Activated naive CD4-positive, alpha-beta T cell treated with anti-CD3 and anti-CD28 coated beads, Interleukin-2, amount 50 U/mL, for 72 hours (primary cell): ENCODE results near the gene KRT36. TPM values are rescaled to one million over a fixed set of nuclear protein-coding genes. Genes with fewer than 3 reads are reported as not detected.

ENCODE experiments used
- ATAC-seq, 2 donors: fragments of 150-1000 bp; cut with Tn5 transposase; 2 replicates each; pipeline ENCODE4 v1.10.0; 2021; ENCODE audit warnings: mild to moderate bottlenecking in 2 of 2, moderate library complexity in 2 of 2
- DNase-seq, 2 donors: peaks; one replicate each; pipeline ENCODE4 v3.0.0; 2021 to 2022; ENCODE audit warnings: low spot score in 2 of 2
- H3K27ac Mint-ChIP-seq, 2 donors: one replicate each; pipeline ENCODE4 v1.8.0; 2022; ENCODE audit warnings: mild to moderate bottlenecking in 2 of 2, mixed read lengths in 2 of 2
- H3K36me3 Mint-ChIP-seq, 2 donors: one replicate each; pipeline ENCODE4 v1.8.0; 2022; ENCODE audit warnings: mixed read lengths in 2 of 2
- H3K9me3 Mint-ChIP-seq, 2 donors: one replicate each; pipeline ENCODE4 v1.8.0; 2022; ENCODE audit warnings: mixed read lengths in 2 of 2
- total RNA-seq, 2 donors: library from RNA; stranded (reverse); gene quantifications; one replicate each; pipeline ENCODE4 v1.2.3, GENCODE V29; 2022

KRT36 gene
- total RNA-seq, 2 donors from 2014 or later = not detected

DNA sequence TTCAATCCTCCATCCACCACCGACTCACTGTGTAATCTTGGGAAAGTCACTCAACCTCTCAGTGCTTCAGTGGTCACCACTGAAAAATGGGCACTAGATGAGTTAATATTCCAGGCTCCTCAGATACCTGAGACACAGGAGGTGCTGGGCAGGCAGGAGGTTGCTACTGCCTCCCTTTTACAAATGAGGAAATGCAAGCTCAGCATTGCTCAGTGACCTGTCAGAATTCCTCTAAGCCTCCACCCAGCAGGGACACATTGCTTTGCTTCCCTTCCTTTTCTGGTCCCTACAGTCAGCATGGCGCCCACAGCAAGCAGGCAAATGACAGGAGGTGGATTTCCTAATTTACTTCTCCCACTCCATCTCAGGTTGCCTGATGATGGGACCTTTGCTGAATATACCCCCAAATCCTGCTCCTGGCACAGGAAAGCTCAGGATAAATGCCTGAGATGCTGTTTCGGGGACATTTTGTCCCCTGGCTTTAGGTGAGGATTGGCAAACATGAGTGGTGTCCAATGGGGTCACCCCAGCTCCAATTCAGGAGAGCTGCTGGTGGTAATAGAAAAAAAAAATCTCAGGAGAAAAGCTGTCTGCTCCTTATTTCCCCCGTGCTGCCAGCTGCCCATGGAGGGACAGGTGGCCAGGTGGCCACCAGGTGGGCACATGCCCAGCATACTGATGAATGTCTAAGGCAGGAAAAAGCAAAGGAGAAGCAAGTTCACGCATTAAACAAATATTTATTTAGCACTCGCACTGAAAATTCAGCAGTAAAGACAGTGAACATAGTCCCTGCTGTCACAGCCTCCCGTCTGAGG is 20.7 kb upstream of the KRT36 start:
- no peaks in the 10 kb centered on the region for H3K9me3 Mint-ChIP-seq
- DNase-seq (no peak), ATAC-seq (no peak)
- H3K27ac Mint-ChIP-seq = no peak overlapping the region
- no peaks in the 10 kb centered on the region for H3K36me3 Mint-ChIP-seq

DNA sequence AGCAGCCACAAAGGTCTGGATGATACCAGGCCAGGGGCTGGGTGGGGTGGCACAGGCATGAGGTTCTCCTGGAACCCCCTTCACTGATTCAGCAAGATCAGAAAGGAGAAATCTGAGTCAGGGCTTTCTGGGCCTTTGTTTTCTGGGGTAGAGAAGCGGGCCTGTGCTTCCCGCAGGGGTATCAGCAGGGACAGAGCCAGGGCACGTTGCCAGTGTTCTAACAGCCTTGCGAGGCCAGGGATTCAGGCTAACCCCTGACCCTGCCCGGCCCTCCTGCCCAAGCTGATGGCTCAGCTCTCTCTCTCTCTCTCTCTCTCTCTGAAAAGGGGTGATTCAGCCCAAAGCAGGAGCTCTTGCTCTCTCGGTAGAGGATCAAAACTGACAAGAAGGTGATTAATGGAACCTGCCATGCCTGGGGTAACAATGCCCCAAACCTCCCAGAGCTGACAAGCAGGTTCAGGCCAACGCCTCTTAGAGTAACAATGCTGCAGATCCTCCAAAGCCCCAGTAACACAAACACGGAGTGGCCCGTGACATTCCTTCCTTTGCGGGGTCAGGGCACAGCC is 17.7 kb upstream of the KRT36 start:
- no peak for DNase-seq
- no peak overlapping the region for H3K27ac Mint-ChIP-seq
- H3K9me3 Mint-ChIP-seq = no peaks in the 10 kb centered on the region
- no peak for ATAC-seq
- no peaks in the 10 kb centered on the region for H3K36me3 Mint-ChIP-seq

DNA sequence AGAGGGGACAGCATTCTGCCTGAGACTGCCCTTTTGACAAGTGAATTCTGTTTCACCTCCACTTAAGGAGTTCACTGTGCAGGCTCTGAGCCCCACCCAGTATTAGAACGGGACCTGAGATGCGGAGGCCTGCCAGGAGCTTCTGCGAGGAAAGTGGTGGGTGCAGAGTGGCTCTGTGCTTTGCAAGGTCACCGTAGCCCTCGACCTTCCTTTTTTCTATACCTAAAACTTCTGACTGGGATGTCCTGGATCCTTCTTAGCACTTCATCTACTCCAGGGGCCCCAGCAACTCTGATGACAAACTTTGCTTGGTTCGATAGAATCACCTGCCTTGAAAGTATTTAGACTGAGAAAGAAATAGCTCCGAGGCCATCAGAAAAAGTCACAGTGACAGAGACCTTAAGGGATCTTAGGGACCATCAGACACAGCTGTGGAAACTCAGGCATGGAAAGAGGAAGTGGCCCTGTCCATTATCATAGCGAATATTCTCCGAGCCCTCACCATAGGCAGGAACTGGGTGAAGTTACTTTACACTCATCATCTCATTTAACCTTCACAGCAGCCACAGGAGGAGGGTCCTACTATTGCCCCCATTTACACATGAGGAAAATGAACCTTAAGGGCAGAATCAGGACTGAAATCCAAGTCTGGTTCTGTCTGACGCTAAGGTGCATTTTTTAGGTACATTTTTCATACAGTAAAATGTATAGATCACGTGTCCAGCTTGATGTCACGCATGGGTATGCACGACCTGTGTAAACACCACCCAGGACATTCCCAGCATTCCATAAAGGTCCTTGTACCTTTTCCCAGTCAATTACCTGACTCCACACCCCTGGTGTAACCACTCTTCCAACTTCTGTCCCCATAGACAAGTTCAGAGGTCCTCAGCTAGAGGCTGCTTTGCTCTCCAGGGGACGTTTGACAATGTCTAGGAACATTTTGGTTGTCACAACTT is 16.4 kb upstream of the KRT36 start:
- Mint-ChIP-seq H3K27ac (no peak overlapping the region), H3K9me3 (no peaks in the 10 kb centered on the region), H3K36me3 (no peaks in the 10 kb centered on the region)
- no peak for DNase-seq
- ATAC-seq = no peak

DNA sequence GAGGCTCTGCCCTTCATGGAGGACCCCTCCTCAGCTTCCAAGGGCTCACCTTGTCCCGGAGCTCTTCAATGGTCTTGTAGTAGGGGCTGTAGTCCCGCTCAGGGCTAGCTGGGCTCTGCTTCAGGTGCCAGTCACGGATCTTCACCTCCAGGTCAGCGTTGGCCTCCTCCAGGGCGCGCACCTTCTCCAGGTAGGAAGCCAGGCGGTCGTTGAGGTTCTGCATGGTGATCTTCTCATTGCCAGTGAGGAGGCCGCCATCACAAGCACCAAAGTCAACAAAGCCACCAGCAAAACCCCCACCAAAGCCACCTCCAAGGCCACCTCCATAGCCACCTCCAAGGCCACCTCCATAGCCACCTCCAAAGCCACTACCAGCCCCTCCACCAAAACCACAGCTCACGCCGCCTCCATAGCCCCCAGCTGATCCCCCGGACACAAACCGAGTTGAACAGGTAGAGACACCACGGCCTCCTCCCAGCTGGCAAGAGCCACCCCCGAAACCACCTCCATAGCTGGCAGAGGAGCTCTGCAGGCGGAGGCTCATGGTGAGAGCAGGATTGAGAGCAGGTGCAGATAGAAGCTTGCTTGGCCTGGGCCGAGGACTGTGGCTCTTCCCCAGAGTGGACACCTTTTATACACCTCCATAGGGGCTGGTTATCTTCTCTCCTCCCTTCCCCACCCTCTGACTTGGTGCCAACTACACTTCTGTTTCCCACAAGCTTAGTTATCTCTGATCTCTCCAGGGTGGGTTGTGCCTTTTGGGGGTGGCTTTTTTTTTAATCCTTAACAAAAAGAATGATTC is 15.5 kb upstream of the KRT36 start, which contains the start of gene KRT13:
TSS of gene KRT13 (minus strand) at position 606 of the 802 bp plus-strand sequence. CDS start at position 544, 62 bp downstream.
- DNase-seq (no peak), ATAC-seq (no peak)
- Mint-ChIP-seq H3K36me3 (no peaks in the 10 kb centered on the region), H3K9me3 (no peaks in the 10 kb centered on the region), H3K27ac (no peak within 1 kb of the TSS)

DNA sequence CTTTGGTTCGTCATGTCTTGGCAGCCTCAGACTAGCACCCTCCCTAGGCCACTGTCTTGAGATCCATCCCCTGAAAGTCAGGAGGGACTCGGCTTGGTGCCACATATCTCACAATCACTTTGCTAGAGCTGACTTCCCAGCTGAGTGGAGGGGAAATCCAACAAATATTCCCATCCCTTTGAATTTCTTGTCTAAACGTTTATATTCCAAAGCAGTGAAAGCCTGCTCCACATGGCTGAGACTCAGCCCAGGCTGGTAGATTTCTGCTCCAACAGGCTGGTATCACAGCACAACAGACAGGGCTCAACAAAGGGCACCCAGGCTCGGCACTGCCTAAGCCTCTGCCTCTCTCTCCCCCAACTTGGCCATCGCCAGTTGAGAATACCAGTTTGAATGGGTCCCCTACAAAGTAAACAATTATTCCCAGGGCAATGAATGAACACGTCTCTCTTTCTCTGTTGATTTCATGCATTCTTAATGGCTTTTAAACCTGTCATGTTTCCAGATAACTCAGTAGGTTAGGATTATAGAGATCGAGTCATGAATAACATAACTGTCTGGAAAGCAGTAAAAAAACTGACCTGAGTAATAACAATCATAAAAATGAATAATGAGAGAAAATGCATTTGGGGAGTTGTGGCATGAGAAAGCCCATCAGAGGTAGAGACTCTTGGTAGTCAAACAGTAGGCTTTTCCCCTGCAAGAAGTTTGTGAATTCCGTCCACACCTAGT is 14.7 kb upstream of the KRT36 start:
- no peak for DNase-seq
- ATAC-seq = no peak
- no peaks in the 10 kb centered on the region for H3K9me3 Mint-ChIP-seq
- H3K27ac Mint-ChIP-seq = no peak overlapping the region
- no peaks in the 10 kb centered on the region for H3K36me3 Mint-ChIP-seq

DNA sequence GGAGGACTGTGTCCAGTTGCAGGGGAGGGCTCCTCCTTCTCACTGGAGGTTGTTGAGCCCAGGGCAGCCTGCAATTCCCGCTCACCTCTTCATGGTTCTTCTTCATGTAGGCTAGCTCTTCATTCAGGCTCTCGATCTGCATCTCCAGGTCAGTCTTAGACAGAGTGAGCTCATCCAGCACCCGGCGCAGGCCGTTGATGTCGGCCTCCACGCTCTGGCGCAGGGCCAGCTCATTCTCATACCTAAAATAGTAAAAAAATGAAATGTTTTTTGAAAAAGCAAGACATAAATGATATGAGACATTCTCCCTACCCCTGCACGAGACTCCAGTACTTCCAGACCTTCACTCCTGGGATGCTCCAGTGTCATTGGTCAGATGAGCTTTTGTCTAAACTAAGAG is 13.5 kb upstream of the KRT36 start:
- no peak overlapping the region for H3K27ac Mint-ChIP-seq
- H3K9me3 Mint-ChIP-seq = no peaks in the 10 kb centered on the region
- no peaks in the 10 kb centered on the region for H3K36me3 Mint-ChIP-seq
- ATAC-seq = no peak
- DNase-seq = no peak

DNA sequence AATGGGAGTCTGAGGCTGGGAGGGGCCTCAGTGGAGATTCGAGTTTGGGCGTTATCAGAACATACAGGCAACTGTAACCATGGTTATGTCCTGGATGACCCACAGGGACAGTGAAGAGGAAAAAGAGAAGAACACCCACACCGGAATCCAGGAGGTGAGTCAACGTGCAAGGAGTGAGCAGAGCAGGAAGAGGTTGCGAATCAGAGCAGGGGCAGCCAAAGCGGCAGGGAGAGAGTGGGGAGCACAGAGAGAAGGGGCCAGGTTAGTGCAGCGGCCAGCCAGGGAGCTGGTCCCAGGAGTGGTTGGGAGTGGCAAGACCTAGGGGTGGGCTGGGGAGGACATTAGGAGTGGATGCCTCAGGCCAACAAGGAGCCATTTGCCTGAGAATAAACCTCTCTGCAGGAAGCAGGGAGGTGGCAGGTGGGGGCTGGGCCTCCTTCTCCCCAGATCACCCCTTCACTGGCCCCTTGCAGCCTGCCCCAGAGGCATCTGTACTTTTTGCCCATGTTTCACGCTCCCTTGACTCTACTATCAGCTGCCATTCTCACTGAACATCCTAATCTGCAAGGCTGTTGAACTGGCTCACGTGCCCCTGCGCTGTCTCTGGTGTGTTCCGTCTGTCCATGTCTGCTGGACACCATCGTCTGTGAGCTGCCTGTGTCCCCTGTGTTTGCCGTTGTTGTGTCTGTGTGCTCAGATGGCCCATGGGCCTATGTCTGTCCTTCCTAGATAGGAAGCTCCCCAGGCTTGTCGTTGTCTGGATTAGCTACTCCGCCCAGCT is 10.6 kb upstream of the KRT36 start:
- H3K27ac Mint-ChIP-seq = peak overlapping the region in 1 of 2 donors; percentile 66
- ATAC-seq = no peak
- no peaks in the 10 kb centered on the region for H3K36me3 Mint-ChIP-seq
- no peaks in the 10 kb centered on the region for H3K9me3 Mint-ChIP-seq
- no peak for DNase-seq

DNA sequence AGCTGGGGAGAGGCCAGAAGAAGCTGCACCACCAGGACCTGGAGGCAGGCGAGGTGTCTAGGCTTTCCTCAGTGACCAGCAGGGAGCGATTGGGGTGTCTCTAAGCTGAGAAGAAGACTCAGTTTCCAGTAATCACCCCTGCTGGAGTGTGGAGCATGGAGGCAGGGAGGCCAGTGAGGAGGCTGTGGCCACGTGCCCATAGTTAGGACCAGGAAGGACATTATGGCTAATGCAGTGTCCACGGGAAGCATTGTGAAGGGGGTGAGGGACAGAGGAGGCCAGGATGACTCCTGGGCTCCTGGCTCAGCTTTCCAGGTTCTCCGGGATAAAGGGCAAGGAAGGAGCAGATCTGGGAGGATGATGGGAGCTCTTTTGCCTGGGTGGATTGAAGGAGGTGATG is 10.0 kb upstream of the KRT36 start:
- Mint-ChIP-seq H3K36me3 (no peaks in the 10 kb centered on the region), H3K9me3 (no peaks in the 10 kb centered on the region), H3K27ac (peak overlapping the region in 1 of 2 donors; percentile 66)
- ATAC-seq (no peak), DNase-seq (no peak)

DNA sequence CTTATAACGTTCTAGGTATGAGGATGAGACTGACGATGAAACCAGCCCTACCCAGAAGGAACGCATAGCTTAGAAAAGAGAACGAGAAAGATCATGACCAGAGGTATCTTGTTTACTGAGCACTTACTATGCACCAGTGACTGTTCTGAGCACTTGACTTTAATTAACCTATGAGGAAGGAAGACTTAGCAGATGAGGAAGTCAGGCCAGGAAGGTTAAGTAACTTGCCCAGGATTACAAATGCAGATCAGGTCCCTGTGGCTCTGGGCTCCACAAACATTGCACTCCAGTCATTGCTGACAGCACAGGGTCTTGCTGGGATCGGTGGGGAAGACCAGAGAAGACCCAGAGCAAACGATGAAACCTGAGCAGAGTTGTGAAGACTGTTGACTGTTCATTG is 8.6 kb upstream of the KRT36 start:
- ATAC-seq (no peak), DNase-seq (no peak)
- H3K9me3 Mint-ChIP-seq = no peaks in the 10 kb centered on the region
- H3K36me3 Mint-ChIP-seq = no peaks in the 10 kb centered on the region
- H3K27ac Mint-ChIP-seq = no peak overlapping the region

DNA sequence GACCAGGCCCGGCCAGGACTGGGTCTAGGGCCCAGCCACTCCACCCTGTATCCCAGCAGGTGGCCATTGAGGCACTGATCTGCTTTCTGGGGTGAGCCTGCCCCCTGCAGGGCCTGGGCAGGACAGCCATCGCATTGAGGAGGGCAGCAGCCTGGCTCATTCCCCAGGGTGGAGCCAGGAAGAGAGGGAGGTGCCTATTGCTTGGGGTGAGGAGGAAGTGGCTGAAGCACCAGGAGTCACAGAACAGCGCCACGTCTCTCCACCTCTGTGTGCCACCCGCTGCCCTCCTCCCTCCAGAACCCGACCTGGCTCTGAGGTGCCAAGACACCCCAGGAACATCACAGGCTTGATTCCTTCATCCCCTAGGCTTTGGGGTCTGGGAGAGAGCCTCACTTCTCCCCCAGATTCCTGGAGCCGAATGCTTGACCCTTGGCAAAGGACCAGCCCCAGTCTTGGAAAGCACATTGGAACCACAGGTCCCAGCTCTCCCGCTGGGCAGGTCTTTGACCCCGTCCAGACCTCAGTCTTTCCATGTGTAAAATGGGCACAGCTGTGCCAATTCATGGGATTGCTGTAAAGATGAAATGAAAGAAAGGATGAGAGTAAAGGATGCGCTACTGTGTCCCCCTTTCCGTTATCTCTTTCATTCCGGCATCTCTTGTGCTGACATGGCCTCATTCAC is 7.2 kb upstream of the KRT36 start:
- Mint-ChIP-seq H3K27ac (peak overlapping the region; percentile 20 to 55), H3K9me3 (no peaks in the 10 kb centered on the region), H3K36me3 (no peaks in the 10 kb centered on the region)
- ATAC-seq (peak; percentile 96 to 99), DNase-seq (peak; percentile 73 to 81)

DNA sequence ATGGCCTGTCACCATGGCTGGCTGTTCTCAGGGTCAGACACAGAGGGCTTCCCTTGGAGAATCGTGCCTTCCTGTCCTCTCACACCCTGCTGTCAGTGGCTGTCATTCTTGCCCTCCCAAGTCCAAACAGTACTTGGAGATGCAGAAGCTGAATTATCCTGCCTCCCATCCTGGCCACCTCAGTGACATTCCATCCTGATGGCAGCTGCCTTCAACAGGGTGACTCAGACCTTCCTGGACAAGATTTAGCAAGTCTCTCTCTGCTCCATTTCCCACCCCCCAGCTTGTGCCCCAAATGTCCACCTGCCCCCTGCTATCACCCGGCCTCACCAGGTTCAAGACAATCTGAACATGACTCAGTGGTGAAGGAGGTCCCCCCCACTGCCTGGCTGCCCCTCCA is 4.8 kb upstream of the KRT36 start:
- no peaks in the 10 kb centered on the region for H3K9me3 Mint-ChIP-seq
- DNase-seq (no peak), ATAC-seq (no peak)
- H3K27ac Mint-ChIP-seq = no peak overlapping the region
- no peaks in the 10 kb centered on the region for H3K36me3 Mint-ChIP-seq

DNA sequence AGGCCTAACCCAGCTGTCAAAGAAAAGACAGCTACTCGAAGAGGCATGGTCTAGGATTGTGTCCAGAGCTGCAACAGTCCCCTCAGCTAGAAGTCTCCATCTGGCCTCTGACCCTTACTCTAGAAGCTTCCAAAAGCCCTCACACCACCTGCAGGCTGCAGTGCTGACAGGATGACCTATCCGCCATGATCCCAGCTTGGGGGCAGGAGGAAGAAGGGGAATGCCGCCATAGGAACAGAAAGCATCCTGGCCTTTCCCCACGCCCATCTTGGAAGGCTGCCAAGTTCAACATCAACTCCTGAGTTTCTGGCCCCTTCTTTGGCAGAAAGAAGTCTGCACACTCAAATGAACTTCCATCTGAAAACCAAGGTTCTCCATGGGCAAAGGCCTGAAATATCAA is 3.1 kb upstream of the KRT36 start:
- ATAC-seq (no peak), DNase-seq (no peak)
- Mint-ChIP-seq H3K36me3 (no peaks in the 10 kb centered on the region), H3K27ac (no peak overlapping the region), H3K9me3 (no peaks in the 10 kb centered on the region)

DNA sequence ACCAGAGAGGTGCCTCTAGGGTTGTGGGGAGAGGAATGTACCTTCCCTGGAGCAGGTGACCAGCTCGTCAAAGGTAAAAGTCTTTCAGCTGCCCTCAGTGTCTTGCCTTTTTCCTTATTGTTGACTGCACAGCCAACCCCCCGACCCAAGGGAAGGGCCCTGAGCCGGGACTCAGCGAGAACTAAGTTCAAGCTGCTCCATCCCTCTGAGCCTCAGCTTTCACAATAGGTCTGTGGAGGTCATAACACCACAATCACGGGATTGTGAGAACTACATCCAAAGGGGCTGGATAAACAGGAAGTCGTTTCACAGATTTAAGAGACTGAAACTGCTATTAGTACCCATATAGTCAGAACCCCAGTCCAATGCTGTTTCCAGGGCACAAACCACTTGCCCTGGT is 2.6 kb upstream of the KRT36 start:
- H3K27ac Mint-ChIP-seq = peak overlapping the region in 1 of 2 donors; percentile 72
- ATAC-seq = no peak
- no peaks in the 10 kb centered on the region for H3K9me3 Mint-ChIP-seq
- DNase-seq = no peak
- H3K36me3 Mint-ChIP-seq = no peaks in the 10 kb centered on the region

DNA sequence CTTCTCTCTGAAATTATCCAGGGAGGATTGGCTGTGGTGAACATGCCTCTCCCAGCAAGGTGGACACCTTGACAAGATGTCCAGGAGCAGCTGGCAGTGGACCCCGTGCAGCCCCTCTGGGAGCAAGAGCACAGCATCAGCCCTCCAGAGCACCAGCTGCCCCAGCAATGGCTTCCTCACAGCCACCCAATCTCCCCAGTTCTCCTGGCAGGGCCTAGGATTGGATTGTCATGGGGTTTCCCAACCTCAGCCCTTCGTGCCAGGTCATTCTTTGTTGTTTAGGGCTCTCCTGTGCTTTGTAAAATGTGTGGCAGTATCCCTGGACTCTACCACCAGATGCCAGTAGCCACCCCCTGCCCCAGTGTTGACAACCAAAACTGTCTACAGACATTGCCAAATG is 1.8 kb upstream of the KRT36 start:
- Mint-ChIP-seq H3K27ac (no peak overlapping the region), H3K9me3 (no peaks in the 10 kb centered on the region), H3K36me3 (no peaks in the 10 kb centered on the region)
- DNase-seq = no peak
- no peak for ATAC-seq
